Right ventricle myocardium inferior (tissue), 1 donor: Measurements from ENCODE around the gene TMEM184A. TPM values are rescaled to one million over a fixed set of nuclear protein-coding genes. Genes with fewer than 3 reads are reported as not detected.
A peak's percentile ranks its signal among the peaks of the same experiment; 100 is the strongest.

Experiments used
- ATAC-seq: fragments of 200-7000 bp; cut with Tn5 transposase; one replicate; pipeline ENCODE4 v1.9.1; 2020; ENCODE audit warnings: mild to moderate bottlenecking, moderate library complexity
- DNase-seq: peaks from one replicate; pipeline ENCODE4 v3.0.0; 2021; ENCODE audit errors: missing footprints
- intact Hi-C: fragments of 100-400 bp; cut with DNase I; formaldehyde crosslinking; loops from one replicate; pipeline ENCODE4 v1.11.0; 2022
- total RNA-seq: library from RNA; stranded (reverse); fragmentation: NEBNext Ultra II Directional; extraction: Animal tissue kit (Norgen Biotek cat#: 25700); gene quantifications from one replicate; pipeline ENCODE4 v1.2.1, GENCODE V29; 2021
- donor health status: DM: no; HTN: yes; CAD: no; lungs with severe emphysema.

Gene TMEM184A
- total RNA-seq, 1 donor from 2014 or later: 0.32 TPM

DNA sequence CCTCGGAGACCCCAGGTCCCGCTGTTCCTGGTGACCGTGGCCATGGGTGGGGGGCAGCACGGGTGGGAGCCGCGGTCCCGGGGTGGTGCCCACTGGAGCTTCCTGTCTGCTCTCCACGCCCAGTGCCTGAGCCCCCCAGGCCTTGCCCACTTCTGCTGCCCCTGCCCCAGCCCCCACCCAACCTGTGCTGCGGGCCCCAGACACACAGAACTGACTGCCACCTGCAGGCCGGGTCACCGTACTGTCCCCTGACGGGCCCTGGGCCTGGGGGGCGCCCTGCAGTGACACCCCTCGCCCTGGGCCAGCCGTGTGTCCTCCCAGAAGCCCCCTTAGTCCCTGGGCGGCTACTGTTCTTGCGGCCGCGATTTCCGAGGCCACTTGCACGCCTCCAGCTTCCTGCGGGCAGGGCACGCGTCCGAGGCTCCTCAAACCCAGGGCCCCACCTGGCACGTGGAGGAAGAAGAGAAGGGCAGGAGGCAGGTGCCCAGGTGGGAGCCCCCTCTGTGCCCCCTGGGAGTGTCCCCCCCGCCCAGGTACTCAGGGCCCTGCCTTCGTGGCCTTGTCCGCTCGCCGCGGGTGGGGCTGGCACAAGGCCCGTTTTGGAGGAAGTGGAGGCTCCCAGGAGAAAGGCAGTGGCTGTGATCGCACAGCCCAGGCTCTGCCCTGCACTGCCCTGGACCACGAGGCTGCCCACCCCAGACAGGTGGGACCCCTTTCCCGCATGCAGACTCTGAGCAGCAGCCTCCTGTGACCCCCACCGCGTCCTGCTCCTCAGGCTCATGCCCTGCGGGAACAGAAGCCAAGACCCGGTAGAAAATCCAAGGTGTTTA is 10.4 kb downstream of the TMEM184A start:
- intact Hi-C loops: no loop called here
- DNase-seq (no peak), ATAC-seq (no peak)

DNA sequence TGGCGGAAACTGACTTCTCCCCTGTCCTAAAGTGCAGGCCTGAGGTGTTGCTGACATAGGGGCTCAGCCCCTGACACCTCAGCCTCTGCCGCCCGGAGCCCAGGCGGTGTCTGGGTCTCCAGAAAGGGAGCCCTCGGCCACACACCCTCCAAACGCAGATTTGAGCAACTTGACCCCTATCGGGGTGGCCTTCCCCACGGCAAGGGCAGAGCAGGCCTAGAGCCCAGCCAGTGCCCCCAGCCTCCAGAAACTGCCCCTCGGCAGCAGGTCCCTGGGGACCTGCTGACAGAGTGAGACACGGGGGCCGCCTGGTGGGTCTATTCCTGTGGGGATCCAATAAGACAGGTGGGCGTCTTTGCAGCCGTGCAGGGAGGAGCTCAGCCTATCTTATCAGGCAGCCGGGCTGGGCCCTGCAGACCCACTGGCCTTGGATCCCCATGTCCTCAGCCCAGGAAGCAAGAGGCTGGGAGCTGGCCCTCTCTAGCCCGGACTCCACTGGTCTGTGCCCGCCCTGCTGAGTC is 11.0 kb downstream of the TMEM184A start:
- ATAC-seq (no peak), DNase-seq (no peak)
- intact Hi-C loops: no loop called here

DNA sequence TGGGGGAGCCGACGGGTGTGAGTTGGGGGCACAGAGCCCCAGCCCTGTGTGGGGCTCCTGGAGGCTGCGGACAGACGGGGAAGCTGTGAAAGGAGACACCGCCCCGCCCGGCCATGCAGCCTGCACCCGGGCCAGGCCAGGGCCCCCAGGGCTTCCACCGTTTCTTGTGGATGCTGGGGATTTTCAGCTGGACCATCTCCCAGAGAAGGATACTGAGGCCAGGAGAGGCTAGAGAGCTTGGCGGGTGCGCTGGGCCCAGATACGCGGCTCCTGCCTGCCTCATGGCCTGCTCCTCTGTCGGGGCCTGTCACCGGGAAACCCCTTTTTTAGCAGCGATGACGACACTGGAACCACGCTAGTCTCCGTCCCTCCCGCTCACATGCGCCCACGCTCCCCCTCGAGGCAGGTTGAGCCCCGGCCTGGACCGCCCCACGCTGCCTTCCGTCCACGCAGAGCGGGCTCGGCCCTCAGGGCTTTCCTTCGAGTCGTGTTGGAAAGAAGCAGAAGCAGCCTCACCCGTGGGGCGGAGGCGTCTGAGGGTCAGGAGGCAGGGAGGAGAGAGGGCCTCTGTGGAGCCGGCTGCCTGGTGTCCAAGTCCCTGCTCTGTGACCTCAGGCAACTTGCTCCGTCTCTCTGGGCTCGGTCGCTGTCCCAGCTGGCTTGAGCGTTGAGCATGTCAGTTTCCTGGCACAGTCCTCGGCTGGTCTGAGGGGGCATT is 11.7 kb downstream of the TMEM184A start:
- DNase-seq (no peak), ATAC-seq (no peak)
- intact Hi-C loops: no loop called here

DNA sequence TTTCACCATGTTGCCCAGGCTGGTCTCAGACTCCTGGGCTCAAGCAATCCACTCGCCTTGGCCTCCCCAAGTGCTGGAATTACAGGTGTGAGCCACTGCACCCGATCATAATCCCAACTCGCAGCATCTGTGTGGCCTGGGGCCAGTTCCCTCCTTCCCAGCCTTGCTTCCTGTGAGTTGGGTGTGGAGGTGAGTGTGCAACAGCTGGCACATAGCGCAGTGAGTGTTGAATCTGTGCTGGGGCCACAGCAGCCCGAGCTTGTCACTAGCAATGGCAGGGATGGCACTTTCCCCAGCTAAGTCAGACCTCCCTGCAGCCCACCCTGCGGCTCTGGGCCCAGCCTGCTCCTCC is 12.2 kb downstream of the TMEM184A start:
- DNase-seq (no peak), ATAC-seq (no peak)
- intact Hi-C loops: no loop called here

DNA sequence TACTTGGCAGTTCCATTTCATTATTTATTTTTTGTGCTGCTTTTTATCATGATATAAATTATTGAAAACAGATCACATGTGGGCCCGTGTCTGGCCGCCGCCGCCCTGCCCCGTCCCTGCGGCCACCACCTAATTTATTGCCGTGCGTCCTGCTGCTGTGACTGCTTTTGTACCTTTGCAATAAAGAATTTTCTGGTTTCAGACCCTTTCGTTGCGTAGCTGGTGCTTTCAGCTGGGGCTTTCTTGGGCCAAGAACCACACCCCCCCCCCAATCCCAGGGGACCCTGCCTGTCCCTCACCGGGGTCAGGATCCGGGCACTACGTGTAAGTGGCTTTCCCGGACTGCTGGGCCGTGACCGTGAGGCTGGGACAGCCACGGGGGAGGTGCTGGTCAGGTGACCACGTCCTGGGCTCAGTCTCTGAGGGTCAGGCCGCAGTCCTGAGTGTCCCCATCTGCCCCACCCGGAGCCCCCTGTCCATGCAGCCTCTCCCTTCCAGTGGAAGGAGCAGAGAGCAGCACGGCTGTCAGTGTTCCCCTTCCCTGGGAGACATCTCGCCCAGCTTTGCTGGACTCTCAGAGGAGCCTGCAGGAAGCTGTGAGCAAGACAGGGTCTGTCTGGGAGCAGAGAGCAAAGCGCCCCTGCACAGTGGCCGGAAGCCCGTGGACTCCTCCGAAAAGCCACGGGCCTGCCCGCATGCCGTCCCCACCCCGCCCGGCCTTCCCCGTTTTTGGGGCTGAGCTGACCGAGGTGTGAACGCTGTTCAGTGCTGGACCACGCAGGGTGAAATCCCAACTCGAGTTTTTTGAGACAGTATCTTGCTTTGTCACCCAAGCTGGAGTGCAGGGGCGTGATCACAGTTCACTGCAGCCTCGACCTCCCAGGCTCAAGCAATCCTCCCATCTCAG is 12.9 kb downstream of the TMEM184A start:
- intact Hi-C loops: no loop called here
- DNase-seq: no peak
- no peak for ATAC-seq

DNA sequence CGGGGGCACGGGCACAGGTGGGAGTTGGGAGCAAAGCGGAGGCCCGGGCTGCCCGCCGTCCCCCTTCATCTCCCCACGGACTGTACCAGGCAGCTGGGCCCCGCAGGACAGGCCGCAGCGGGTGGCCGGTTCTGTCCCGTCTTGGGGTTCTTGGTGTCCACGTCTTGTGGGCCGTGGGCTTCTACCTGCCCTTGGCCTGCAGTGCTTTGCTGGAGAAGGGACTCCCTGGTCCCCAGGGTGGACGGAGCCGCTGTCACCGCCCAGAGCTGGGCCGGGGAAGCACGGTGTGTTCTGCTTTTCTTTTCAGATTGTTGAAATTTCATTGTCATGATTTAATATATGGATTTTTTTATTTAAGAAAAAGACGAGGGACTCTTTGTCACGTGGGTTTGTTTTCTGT is 13.7 kb downstream of the TMEM184A start:
- ATAC-seq (no peak), DNase-seq (no peak)
- intact Hi-C loops: no loop called here

DNA sequence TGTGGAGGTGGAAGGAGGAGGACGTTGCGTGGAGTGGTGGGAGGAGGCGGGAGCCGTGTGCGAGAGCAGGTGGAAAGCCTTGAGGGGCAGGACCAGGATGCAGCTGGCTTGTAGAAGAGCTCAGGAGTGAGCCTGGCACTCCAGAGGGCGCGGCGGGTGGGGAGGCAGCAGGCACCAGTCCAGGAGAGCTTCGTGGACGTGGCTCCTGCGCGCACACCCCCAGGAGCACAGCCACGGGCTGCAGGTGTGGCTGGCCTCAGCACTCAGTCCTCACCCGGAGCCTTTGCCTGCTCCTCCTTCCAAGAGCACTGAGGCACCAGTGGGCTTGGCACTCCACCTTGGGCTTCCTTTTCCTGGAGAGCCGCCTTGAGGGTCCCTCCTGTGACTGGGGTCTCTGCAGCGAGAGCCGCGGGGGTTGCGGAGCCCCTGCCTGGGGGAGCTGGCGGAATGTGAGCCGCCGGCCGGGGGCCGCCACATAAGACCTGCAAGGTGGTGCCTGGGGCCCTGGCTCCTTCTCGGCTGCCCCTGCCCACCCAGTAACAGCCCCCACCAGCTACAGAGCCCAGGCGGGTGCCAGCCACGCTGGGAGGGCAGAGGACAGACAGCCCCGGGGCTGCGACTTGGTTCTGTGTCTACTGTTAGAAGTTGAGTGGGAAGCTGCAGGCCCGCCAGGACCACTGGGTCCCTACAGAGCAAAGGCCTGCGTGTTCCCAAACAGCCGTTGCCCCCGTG is 14.4 kb downstream of the TMEM184A start:
- ATAC-seq (no peak), DNase-seq (no peak)
- intact Hi-C loops: no loop called here

DNA sequence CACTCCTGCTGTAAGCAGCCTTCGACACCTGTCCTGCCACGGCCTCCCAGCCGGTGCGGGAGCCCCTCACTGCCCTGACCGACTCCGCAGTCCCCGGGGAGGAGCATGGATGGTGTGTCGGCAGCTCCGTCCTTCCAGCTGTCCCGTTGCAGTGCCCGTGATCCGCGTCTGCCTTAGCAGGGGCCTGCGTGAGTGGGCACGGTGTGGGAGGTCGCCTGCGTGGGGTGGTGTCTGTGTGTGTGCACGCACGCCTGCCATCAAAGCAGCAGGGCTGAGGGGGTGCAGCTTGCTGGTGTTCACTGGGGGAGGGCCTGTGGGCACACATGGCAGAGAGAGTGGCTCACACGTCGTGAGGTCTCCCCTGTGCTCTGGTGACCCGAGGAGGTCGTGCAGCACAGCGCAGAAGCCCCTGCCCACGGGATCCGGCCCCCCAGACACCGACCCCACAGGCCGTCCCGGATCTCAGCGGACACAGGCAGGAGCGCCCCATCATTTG is 15.2 kb downstream of the TMEM184A start:
- intact Hi-C loops: no loop called here
- no peak for DNase-seq
- no peak for ATAC-seq

DNA sequence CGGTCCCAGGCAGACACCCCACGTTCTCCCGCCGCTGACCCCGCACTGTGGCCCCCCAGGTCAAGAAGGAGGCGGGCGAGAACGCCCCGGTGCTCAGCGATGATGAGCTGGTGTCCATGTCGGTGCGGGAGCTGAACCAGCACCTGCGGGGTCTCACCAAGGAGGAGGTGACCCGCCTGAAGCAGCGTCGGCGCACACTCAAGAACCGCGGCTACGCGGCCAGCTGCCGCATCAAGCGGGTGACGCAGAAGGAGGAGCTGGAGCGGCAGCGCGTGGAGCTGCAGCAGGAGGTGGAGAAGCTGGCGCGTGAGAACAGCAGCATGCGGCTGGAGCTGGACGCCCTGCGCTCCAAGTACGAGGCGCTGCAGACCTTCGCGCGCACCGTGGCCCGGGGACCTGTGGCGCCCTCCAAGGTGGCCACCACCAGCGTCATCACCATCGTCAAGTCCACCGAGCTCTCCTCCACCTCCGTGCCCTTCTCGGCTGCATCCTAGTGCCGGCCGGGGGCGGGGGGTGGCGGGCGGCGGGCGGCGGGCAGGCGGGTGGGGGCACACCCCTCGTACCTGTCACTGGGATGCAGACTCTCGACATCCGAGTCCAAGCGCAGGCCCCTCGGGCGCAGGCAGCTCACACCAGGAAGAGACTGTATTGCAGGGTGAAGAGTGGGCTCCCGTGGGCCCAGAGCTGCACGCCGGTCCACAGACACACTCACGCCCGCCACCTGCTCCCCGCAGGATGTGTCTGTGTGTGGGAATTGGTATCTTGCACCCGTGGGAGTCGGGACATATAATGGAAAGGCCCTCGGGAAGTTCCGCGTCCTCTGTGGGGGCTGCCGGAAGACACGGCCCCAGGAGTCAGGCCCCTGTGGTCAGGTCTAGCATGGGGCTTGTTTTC is 15.9 kb downstream of the TMEM184A start:
- DNase-seq (no peak), ATAC-seq (no peak)
- intact Hi-C loops: no loop called here

DNA sequence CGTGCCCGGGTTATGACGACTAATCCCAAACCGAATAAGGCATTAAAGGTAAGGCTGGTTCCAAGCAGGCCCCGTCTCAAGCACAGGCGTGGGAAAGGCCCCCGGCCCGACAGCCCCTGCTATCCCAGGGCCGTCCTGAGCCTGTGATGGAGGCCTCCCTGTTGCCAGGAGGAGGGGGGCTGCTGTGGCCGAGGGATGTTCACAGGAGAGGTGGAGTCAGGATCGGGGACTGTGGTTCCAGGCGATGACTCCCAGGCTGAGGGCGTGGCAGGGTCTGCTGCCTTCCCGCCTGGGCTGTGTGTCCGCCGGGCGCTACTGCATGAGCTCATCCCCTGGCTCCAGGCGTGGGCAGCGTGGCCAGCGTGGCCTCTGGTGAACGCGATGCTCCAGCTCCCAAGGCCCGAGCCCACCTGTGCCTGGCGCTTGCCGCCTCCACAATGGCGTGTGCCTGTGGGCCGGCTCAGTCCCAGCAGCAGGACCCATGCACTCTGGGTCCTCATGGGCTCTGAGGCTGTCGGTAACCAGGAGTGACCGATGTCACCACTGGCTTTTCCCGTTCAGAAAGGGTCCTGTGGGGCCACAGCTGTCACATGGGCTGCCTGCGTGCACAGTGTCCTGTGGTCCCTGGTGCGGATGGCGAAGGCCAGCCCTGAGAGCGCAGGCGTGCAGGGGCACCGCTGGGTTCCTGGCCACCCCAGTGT is 16.7 kb downstream of the TMEM184A start:
- intact Hi-C loops: no loop called here
- DNase-seq (no peak), ATAC-seq (no peak)

DNA sequence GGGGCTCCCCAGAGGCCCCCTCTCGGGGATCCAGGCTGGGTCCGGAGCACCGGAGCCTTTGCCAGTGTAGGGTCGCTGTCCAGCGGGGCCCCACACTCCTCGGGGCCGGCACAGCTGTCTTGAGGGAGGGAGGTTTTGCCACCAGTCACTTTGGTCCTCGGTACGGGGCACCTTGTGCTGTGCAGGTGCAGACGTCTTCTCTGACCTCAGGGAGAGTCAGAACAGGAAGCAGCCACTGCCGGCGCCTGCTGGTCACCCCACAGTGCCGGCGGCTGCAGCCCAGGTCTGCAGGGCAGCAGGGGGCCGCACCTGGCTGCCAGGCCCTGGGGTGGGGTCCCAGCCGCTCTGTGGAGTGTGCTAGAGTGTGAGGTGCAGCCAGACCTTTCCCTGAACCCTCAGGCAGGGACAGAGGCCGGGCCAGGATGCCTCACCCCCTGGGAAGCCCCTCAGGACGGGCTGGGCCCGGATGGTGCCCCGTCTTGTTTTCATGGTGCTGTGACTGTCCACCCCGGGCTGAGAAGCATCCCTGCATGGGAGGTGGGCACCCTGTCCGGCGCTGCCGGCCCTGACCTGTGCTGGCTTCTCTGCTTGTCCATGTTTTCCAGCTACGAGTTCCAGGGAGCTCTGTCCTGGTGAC is 17.3 kb downstream of the TMEM184A start:
- no peak for ATAC-seq
- DNase-seq: no peak
- intact Hi-C loops: no loop called here

DNA sequence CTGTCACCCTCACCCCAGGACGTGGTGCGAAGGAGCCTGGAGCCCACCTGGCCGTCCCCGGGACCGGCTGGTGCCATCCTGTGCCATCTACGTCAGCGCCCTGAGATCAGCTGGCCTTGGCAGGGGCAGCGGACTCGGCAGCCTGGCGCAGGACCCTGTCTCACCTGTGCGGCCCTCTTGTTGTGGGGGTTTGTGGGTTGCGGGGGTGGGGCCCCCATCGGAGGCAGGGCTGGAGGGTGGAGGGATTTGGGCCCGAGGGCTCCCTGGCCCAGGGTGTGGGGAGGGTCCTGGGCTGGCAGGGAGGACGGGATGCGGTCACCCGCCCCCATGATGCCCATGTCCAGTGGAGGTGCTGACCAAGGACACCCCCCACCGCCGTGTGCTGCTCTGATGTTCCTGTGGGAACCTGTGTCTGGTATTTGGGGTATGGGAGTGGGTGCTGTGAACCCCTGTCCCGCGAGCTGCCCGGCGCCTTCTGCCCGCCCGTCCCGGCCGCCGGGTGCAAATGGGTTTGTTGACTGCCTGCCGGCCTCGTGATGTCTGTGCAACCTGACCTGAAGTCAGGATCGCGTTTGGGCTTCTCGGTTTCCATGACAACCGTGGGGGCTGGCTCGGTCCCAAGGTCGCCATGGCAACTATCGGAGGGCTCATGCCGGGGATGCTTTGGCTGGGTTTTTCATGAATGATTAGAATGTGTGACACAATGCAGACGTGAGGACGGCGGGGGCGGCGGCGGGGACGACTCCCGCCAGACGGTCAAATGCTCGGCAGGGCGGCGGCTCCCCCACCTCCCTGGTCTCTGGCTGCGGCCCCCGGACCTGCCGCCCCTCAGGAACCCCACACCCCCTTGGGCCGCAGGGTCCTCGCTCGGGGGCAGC is 18.2 kb downstream of the TMEM184A start:
- DNase-seq (peak; percentile 92), ATAC-seq (peak; percentile 43)
- intact Hi-C loops: loop anchor here (2.0 kb wide), 1 partner anchor 25 kb away; no protein-coding TSS in a partner anchor

DNA sequence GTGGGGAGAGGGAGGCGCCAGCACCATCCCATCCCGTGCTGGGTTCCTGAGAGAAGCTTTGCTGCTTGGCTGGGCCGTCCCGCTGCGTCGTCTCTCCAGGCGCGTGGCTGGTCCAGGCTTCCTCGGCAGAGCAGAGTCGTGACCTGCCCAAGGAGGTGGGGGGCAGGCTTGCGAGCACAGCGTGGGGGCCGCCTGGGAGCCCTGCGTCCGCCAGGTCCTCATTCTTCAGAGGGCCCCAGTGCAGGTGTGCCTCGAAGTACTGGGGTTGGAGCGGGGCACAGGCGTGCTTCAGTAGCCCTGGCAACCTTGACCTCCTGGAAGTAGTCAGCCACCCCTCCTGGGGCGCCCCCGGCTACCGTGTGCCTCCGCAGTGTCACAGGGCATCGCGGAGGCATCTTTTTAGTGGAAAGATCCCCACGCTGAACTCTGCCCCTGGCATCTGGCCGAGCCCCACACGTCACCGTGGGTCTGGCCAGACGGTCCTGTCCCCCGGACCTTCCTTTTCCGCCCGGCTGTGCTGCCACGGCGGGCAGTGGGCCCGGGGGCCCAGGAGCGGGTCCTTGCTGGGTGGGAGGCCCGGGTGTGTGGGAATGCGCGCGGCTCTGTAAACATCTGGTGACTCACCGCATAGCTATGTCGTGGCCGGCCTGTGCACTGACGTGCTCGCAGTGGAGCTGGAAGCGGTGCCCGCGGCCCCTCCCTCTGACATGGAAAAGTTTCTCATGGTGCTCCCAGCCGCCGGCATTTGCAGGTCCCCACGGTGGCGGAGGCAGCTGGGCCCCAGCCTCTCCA is 19.1 kb downstream of the TMEM184A start:
- intact Hi-C loops: loop anchor here (2.0 kb wide), 1 partner anchor 24 kb away; no protein-coding TSS in a partner anchor
- peak; percentile 96 for DNase-seq
- ATAC-seq: peak; percentile 91

DNA sequence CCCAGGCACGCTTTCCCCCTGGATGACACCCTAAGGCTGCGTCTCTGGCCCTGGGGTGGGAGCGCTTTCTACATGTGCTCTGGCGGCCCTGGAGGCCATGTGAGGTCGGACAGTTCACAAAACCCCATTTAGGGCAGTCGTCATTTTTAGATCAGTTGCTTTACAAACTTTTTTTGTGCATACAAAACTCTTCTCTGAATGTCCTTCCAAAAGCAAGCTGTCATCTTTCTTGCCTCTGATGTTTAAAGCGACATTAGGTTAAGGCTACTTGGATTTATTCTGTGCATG is 19.6 kb downstream of the TMEM184A start:
- DNase-seq (no peak), ATAC-seq (no peak)
- intact Hi-C loops: loop anchor here (2.0 kb wide), 1 partner anchor 24 kb away; no protein-coding TSS in a partner anchor
